GM21576 (cell line): ENCODE results near the gene SPRY1.

ENCODE experiments used
- ATAC-seq: cut with Tn5 transposase; IDR thresholded peaks from one replicate; pipeline ENCODE4 v1.9.1; 2021; ENCODE audit warnings: mild to moderate bottlenecking, moderate library complexity; ENCODE audit not compliant: unreplicated experiment

SPRY1 gene

GRCh38 chr4:123438031-123438430 is 41.4 kb downstream of the SPRY1 start:
- no peak for ATAC-seq

- peak; percentile 83 for ATAC-seq
Measured at GRCh38 chr4:123443401-123444289, 47.0 kb downstream of the SPRY1 start.

- ATAC-seq: peak; percentile 71
Measured at GRCh38 chr4:123444290-123444731, 47.7 kb downstream of the SPRY1 start.

GRCh38 chr4:123446865-123447474 is 50.4 kb downstream of the SPRY1 start:
- no peak for ATAC-seq

GRCh38 chr4:123449362-123449761 is 52.8 kb downstream of the SPRY1 start:
- no peak for ATAC-seq

- ATAC-seq: peak; percentile 87
Measured at GRCh38 chr4:123449780-123450179, 53.2 kb downstream of the SPRY1 start.

GRCh38 chr4:123450393-123450792 is 53.8 kb downstream of the SPRY1 start:
- ATAC-seq: no peak

GRCh38 chr4:123452616-123453015 is 56.0 kb downstream of the SPRY1 start:
- ATAC-seq: no peak

GRCh38 chr4:123453061-123453680 is 56.6 kb downstream of the SPRY1 start:
- ATAC-seq: no peak
